Tibial nerve (tissue), 3 donors: ENCODE data around the gene AGO4.

Source experiments
- CTCF ChIP-seq, 5 experiments: fragments of 200-600 bp in 3 of 5; fragments of 450-650 bp in 2 of 5; sonication (generic) in 3 of 5; IDR thresholded peaks; one replicate each; pipeline ENCODE4 v1.5.1; 2016 to 2019; ENCODE audit warnings: antibody characterized with exemption in 5 of 5, mild to moderate bottlenecking in 3 of 5, moderate library complexity in 2 of 5
- POLR2A ChIP-seq, 2 donors: fragments of 450-650 bp; IDR thresholded peaks; one replicate each; pipeline ENCODE4 v1.6.1; 2017; ENCODE audit warnings: antibody characterized with exemption in 2 of 2, mild to moderate bottlenecking in 2 of 2, moderate library complexity in 2 of 2

- TF ChIP-seq POLR2A (IDR thresholded peaks at IDR 0.05) (no peak), CTCF (IDR thresholded peaks at IDR 0.05) (no peak)
These were observed 24.6 kb downstream of the AGO4 start for GRCh38 chr1:35832276-35832905.
